OCI-LY7 (cell line): ENCODE data around the gene CCDC121. TPM values are rescaled to one million over a fixed set of nuclear protein-coding genes. Genes with fewer than 3 reads are reported as not detected.

Source experiments
- BruUV-seq: library from RNA; stranded (reverse); fragments of 400-500 nt; replicated peaks from 2 replicates; lab custom pipeline; 2021; lab: Mats Ljungman, UMichigan
- CTCF ChIA-PET: fragments of 300-600 bp; sonication (Branson Sonifier 250); formaldehyde crosslinking; loops from one replicate; lab custom pipeline; 2022; ENCODE audit warnings: antibody characterized with exemption; ENCODE audit not compliant: unreplicated experiment; lab: Charles Lee
- POLR2A ChIA-PET: fragments of 300-600 bp; sonication (Branson Sonifier 250); formaldehyde crosslinking; loops from one replicate; lab custom pipeline; 2022; ENCODE audit warnings: antibody characterized with exemption; lab: Charles Lee
- DNase-seq: peaks from one replicate; pipeline ENCODE4 v3.0.0-alpha.2; 2015; ENCODE audit warnings: low spot score
- H2AFZ ChIP-seq: fragments of 200-600 bp; sonication (generic), shearing (Covaris generic); 2 replicates; pipeline ENCODE4 v1.6.1; 2014; ENCODE audit warnings: mild to moderate bottlenecking, antibody characterized with exemption, low read length, moderate library complexity
- H3K27ac ChIP-seq: fragments of 200-600 bp; sonication (generic); 2 replicates; pipeline ENCODE4 v1.5.1; 2014; ENCODE audit warnings: mixed run types, low read depth, mild to moderate bottlenecking, moderate library complexity, low read length, inconsistent platforms; ENCODE audit not compliant: poor library complexity, severe bottlenecking
- H3K36me3 ChIP-seq: fragments of 200-600 bp; sonication (generic); 2 replicates; pipeline ENCODE4 v1.6.1; 2014; ENCODE audit warnings: mild to moderate bottlenecking, antibody characterized with exemption, low read length, moderate library complexity, mixed read lengths; ENCODE audit not compliant: insufficient read depth
- H3K4me1 ChIP-seq: fragments of 200-600 bp; sonication (generic); 2 replicates; pipeline ENCODE4 v1.5.1; 2014; ENCODE audit warnings: mild to moderate bottlenecking, low read length; ENCODE audit not compliant: insufficient read depth, poor library complexity, severe bottlenecking
- H3K4me2 ChIP-seq: fragments of 200-600 bp; sonication (generic); 2 replicates; pipeline ENCODE4 v1.6.1; 2014; ENCODE audit warnings: mild to moderate bottlenecking, low read length
- H3K4me3 ChIP-seq: fragments of 200-600 bp; sonication (generic); 2 replicates; pipeline ENCODE4 v1.5.1; 2014; ENCODE audit warnings: mild to moderate bottlenecking, low read depth, low read length; ENCODE audit not compliant: poor library complexity, severe bottlenecking
- H3K79me2 ChIP-seq: fragments of 200-600 bp; sonication (generic); 2 replicates; pipeline ENCODE4 v1.6.1; 2016; ENCODE audit warnings: low read depth, mild to moderate bottlenecking, low read length, moderate library complexity, mixed read lengths; ENCODE audit not compliant: insufficient read depth
- H3K9me2 ChIP-seq: fragments of 200-600 bp; sonication (generic); 2 replicates; pipeline ENCODE4 v1.6.1; 2016; ENCODE audit warnings: mild to moderate bottlenecking, low read length, mixed read lengths; ENCODE audit not compliant: insufficient read depth
- H3K9me3 ChIP-seq: fragments of 200-600 bp; sonication (generic); 2 replicates; pipeline ENCODE4 v1.6.1; 2014; ENCODE audit warnings: mild to moderate bottlenecking, mixed run types, low read length, mixed read lengths
- H4K20me1 ChIP-seq: fragments of 200-600 bp; sonication (generic); 2 replicates; pipeline ENCODE4 v1.6.1; 2014; ENCODE audit warnings: mild to moderate bottlenecking, antibody characterized with exemption, low read length, moderate library complexity, mixed read lengths; ENCODE audit not compliant: insufficient read depth
- CTCF ChIP-seq: fragments of 200-600 bp; sonication (generic); conservative IDR thresholded peaks from 2 replicates; pipeline ENCODE4 v1.5.1; 2014; ENCODE audit warnings: mild to moderate bottlenecking, antibody characterized with exemption, low read length, moderate library complexity, mixed read lengths
- EZH2phosphoT487 ChIP-seq: fragments of 200-600 bp; sonication (generic); IDR thresholded peaks from 2 replicates; pipeline ENCODE4 v1.6.1; 2018; ENCODE audit warnings: low read depth, borderline replicate concordance, mild to moderate bottlenecking, mixed run types, antibody characterized with exemption, low read length, moderate library complexity, mixed read lengths
- intact Hi-C: fragments of 100-400 bp; cut with micrococcal nuclease; formaldehyde crosslinking; loops from one replicate; pipeline ENCODE4 v1.10.0; 2022; ENCODE audit not compliant: unreplicated experiment
- small RNA-seq: library from RNA; depleted of rRNA; stranded (forward); fragments of <200 nt; gene quantifications from one replicate; pipeline ENCODE3, GENCODE V24; 2014
- total RNA-seq, 2 experiments: library from RNA; depleted of rRNA in 1 of 2; stranded (reverse); fragments of >200 nt in 1 of 2; shearing (Covaris generic) in 1 of 2; gene quantifications; 2 replicates each; pipeline ENCODE4 v1.2.3, GENCODE V29; 2014 to 2022

CCDC121 gene
- total RNA-seq, 2 experiments from 2014 or later: 4.7 to 5.1 TPM

- TF ChIP-seq CTCF (no peak), EZH2phosphoT487 (no peak)
- ChIA-PET CTCF (no interaction called here), POLR2A (no interaction called here)
- intact Hi-C loops: loop anchor here (2.0 to 5.0 kb wide), 2 partner anchors 46 to 173 kb away; partner anchors contain the start of genes CCDC121, GPN1 and PPM1G
- DNase-seq: no peak
- no TSS peak for BruUV-seq
- Histone ChIP-seq H3K36me3 (peaks cover 3% of the 10 kb centered on the region; the same call in 1 of the 2 replicates), H3K4me2 (no peak overlapping the region), H3K4me1 (peaks cover 29% of the 10 kb centered on the region), H3K9me3 (no peaks in the 10 kb centered on the region), H3K4me3 (no peak overlapping the region), H4K20me1 (0 out of 2 replicates have a peak, but pooled peaks cover 6% of the 10 kb centered on the region), H3K9me2 (no peaks in the 10 kb centered on the region), H3K79me2 (peaks cover 35% of the 10 kb centered on the region), H2AFZ (peak overlapping the region; percentile 99; the same call in 1 of the 2 replicates), H3K27ac (no peak overlapping the region)
These were observed 47.2 kb downstream of the CCDC121 start for GRCh38 chr2:27581417-27582128.

Small RNA genes within 50 kb of the gene (small RNA-seq; reads per million reads assigned to genes)
- gene RF00340: not detected

Other genes starting within 250 kb of the CCDC121 start
- 9.0 and 10.0 TPM in 2 replicates for gene ZNF513, start 248.3 kb downstream of the CCDC121 start, total RNA-seq (2014; rRNA removed; shearing (Covaris generic))
- 9.7 and 10.9 TPM in 2 replicates for gene ZNF513, start 248.3 kb downstream of the CCDC121 start, total RNA-seq (2022)
- gene PPM1G, start 219.4 kb downstream of the CCDC121 start, total RNA-seq (2014; rRNA removed; shearing (Covaris generic)): 101 and 113 TPM in 2 replicates
- gene PPM1G, start 219.4 kb downstream of the CCDC121 start, total RNA-seq (2022): 138 and 147 TPM in 2 replicates
- gene NRBP1, start 200.4 kb downstream of the CCDC121 start, total RNA-seq (2014; rRNA removed; shearing (Covaris generic)): 27.9 and 28.5 TPM in 2 replicates
- 46.0 and 48.5 TPM in 2 replicates for gene NRBP1, start 200.4 kb downstream of the CCDC121 start, total RNA-seq (2022)
- 1.9 and 10.9 TPM in 2 replicates for gene KRTCAP3, start 186.6 kb downstream of the CCDC121 start, total RNA-seq (2014; rRNA removed; shearing (Covaris generic))
- gene KRTCAP3, start 186.6 kb downstream of the CCDC121 start, total RNA-seq (2022): 6.9 and 8.3 TPM in 2 replicates
- 20.4 and 26.8 TPM in 2 replicates for gene IFT172, start 139.3 kb downstream of the CCDC121 start, total RNA-seq (2014; rRNA removed; shearing (Covaris generic))
- 13.7 and 13.9 TPM in 2 replicates for gene IFT172, start 139.3 kb downstream of the CCDC121 start, total RNA-seq (2022)
- not detected in 2 replicates for gene FNDC4, start 133.8 kb downstream of the CCDC121 start, total RNA-seq (2014; rRNA removed; shearing (Covaris generic))
- gene FNDC4, start 133.8 kb downstream of the CCDC121 start, total RNA-seq (2022): not detected in 2 replicates
- not detected in 2 replicates for gene GCKR, start 132.2 kb downstream of the CCDC121 start, total RNA-seq (2014; rRNA removed; shearing (Covaris generic))
- gene GCKR, start 132.2 kb downstream of the CCDC121 start, total RNA-seq (2022): not detected in 2 replicates
- 40.7 and 54.0 TPM in 2 replicates for gene ZNF512, start 46.0 kb downstream of the CCDC121 start, total RNA-seq (2014; rRNA removed; shearing (Covaris generic))
- gene ZNF512, start 46.0 kb downstream of the CCDC121 start, total RNA-seq (2022): 51.1 and 57.8 TPM in 2 replicates
- gene GPN1, start within 50 bp of the CCDC121 start, total RNA-seq (2014; rRNA removed; shearing (Covaris generic)): 29.5 and 31.1 TPM in 2 replicates
- gene GPN1, start within 50 bp of the CCDC121 start, total RNA-seq (2022): 36.6 and 42.2 TPM in 2 replicates
- 32.3 and 33.6 TPM in 2 replicates for gene SUPT7L, start 34.6 kb upstream of the CCDC121 start, total RNA-seq (2014; rRNA removed; shearing (Covaris generic))
- 33.0 and 35.8 TPM in 2 replicates for gene SUPT7L, start 34.6 kb upstream of the CCDC121 start, total RNA-seq (2022)
- 26.2 and 36.7 TPM in 2 replicates for gene SLC4A1AP, start 34.9 kb upstream of the CCDC121 start, total RNA-seq (2014; rRNA removed; shearing (Covaris generic))
- 26.7 and 27.9 TPM in 2 replicates for gene SLC4A1AP, start 34.9 kb upstream of the CCDC121 start, total RNA-seq (2022)
- 51.2 and 51.5 TPM in 2 replicates for gene MRPL33, start 142.7 kb upstream of the CCDC121 start, total RNA-seq (2014; rRNA removed; shearing (Covaris generic))
- gene MRPL33, start 142.7 kb upstream of the CCDC121 start, total RNA-seq (2022): 40.4 and 43.8 TPM in 2 replicates